ENCODE measurements around the gene MAPK14. TPM values are rescaled to one million over a fixed set of nuclear protein-coding genes. Genes with fewer than 3 reads are reported as not detected.
A peak's percentile ranks its signal among the peaks of the same experiment; 100 is the strongest.

Gene MAPK14
- total and polyA plus RNA-seq, 7 donors: 30.8 to 91.1 (median 61.9) TPM

DNA sequence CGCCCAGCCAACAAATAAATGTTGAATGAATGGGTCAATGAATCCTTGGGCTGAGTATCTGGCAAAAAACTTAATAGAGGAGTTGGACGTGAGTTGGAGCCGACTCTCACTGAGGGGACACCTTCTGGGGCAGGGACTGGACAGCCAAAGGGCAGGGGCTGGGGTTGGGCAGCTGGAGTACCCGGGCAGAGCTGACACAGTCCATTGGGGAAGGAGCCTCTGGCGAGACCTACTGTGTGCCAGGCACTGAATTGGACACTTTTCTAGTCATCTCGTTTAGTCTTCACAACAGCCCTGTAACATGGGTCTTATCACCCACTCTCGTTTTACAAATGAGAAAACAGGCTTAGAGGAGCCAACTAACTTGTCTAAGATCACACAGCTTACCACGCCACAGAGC lies 98.0 kb downstream of the MAPK14 start:
- Histone ChIP-seq H3K4me3 (no peak overlapping the region), H3K9me3 (no peaks in the 10 kb centered on the region), H3K36me3 (no peaks in the 10 kb centered on the region), H3K27me3 (peaks cover 9 to 38% (median 19%) of the 10 kb centered on the region in 3 donors), H3K27ac (no peak overlapping the region), H3K4me1 (peaks cover 0 to 20% (median 20%) of the 10 kb centered on the region in 4 donors)
- 78 to 83% methylated on average over 8 of the region's 8 CpGs for WGBS, 2 donors
- DNase-seq: no peak
- intact Hi-C loops (cut with DNase I): no loop called here
- TF ChIP-seq, protein P1, sequence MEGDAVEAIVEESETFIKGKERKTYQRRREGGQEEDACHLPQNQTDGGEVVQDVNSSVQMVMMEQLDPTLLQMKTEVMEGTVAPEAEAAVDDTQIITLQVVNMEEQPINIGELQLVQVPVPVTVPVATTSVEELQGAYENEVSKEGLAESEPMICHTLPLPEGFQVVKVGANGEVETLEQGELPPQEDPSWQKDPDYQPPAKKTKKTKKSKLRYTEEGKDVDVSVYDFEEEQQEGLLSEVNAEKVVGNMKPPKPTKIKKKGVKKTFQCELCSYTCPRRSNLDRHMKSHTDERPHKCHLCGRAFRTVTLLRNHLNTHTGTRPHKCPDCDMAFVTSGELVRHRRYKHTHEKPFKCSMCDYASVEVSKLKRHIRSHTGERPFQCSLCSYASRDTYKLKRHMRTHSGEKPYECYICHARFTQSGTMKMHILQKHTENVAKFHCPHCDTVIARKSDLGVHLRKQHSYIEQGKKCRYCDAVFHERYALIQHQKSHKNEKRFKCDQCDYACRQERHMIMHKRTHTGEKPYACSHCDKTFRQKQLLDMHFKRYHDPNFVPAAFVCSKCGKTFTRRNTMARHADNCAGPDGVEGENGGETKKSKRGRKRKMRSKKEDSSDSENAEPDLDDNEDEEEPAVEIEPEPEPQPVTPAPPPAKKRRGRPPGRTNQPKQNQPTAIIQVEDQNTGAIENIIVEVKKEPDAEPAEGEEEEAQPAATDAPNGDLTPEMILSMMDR (IDR thresholded peaks at IDR 0.05): no peak
- no peak for TF ChIP-seq EP300 (IDR thresholded peaks at IDR 0.05)
- no peak for TF ChIP-seq POLR2A (IDR thresholded peaks at IDR 0.05)
- TF ChIP-seq POLR2AphosphoS5 (IDR thresholded peaks at IDR 0.05): no peak

DNA sequence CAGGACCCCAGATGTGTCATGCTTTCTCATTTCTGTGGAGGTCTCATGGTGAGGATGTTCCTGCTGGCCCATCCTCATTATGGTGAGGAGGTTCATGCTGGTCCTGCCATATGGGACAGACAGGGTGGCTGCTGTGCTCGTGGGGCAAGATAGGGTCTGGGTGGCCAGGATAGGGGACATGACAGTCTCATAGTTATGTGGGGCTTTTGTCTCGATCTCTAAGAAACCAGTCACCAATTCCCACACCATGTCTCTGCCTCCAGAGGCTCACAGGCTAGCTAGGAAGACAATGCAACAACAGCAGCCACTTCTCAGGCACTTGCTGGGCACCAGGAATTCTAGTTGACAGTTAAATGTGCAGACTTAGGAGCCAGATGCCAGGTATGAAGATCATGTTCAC lies 98.5 kb downstream of the MAPK14 start:
- H3K36me3 ChIP-seq: no peaks in the 10 kb centered on the region
- no peaks in the 10 kb centered on the region for H3K9me3 ChIP-seq
- no peak overlapping the region for H3K27ac ChIP-seq
- TF ChIP-seq POLR2A (IDR thresholded peaks at IDR 0.05) (no peak), POLR2AphosphoS5 (IDR thresholded peaks at IDR 0.05) (no peak), EP300 (IDR thresholded peaks at IDR 0.05) (no peak)
- TF ChIP-seq, protein P1 (IDR thresholded peaks at IDR 0.05): no peak
- intact Hi-C loops (cut with DNase I): no loop called here
- no peak for DNase-seq
- WGBS, 2 donors: 89 to 97% methylated on average over 2 of the region's 2 CpGs
- H3K4me3 ChIP-seq: no peak overlapping the region
- peaks cover 0 to 22% (median 20%) of the 10 kb centered on the region in 4 donors for H3K4me1 ChIP-seq
- peaks cover 11 to 43% (median 24%) of the 10 kb centered on the region in 3 donors for H3K27me3 ChIP-seq

DNA sequence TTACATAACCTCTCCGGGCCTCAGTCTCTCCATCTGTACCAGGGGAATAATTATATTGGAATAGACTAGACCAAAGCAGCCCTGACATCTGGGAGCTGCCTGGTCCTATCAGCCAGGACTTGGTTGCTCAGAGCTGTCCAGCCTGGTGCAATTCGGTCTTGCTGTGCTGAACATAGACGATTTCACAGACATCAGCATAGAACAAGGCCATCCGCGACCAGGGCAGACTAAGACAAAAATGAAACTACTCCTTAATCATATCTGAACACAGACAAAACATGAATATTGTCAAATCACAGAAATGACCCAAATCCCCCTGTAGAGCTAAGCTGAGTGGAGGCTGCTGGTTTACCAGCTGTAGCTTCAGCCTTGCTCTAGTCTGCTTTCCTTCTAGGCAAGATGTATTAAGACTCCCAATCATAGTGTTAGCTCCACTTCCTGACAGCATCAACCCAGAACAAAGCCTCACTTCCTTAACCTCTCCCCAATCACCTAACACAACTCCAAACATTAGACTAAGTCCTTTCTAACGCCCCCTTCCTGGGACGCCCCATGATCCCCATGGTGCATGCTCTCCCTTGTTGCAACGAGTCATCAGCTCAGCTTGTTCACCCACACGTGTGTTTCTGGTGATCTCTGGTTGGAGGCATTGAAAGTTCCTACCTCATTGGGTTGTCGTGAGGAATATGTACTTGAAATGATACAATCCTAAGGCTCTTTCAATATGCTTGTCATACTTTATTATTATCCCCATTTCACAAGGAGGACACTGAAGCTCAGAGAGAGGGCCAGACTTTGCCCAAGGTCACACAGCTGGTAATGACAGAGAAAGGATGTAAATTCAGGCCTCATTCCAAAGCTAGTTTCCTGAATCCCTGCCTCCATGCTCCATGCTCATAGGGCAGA lies 99.2 kb downstream of the MAPK14 start:
- intact Hi-C loops (cut with DNase I): no loop called here
- WGBS, 2 donors: 83 to 87% methylated on average over 10 of the region's 10 CpGs
- Histone ChIP-seq H3K9me3 (no peaks in the 10 kb centered on the region), H3K4me3 (no peak overlapping the region), H3K27ac (no peak overlapping the region), H3K27me3 (peaks cover 11 to 48% (median 27%) of the 10 kb centered on the region in 3 donors), H3K4me1 (peaks cover 0 to 22% (median 18%) of the 10 kb centered on the region in 4 donors), H3K36me3 (no peaks in the 10 kb centered on the region)
- DNase-seq: no peak
- no peak for TF ChIP-seq EP300 (IDR thresholded peaks at IDR 0.05)
- TF ChIP-seq POLR2A (IDR thresholded peaks at IDR 0.05): no peak
- no peak for TF ChIP-seq POLR2AphosphoS5 (IDR thresholded peaks at IDR 0.05)

DNA sequence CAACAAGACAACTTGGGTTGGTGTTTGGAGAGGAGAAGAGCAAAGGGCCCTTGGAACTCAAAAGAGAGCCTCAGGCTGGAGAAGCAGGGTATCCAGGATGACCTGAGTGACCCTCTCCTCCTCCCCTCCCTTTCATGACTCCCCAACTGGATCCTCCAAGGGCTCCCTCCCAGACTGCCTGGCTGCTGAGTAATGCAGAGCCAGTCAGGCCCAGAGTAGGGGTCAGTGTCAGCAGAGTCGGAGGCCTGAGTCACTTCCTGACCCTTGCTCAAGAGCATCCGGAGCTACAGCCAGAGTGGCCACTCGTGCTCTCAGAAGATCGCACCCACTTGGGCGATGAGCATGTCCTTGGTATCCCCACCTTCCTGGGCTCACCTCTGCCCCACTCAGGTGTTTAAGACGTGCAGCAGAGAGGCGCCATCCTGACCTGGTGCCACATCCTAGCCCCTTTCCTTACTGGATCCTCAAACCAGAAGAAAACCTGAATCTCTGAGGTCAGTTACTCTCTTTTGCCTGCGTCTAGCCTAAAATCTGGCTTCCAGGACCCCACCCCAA lies 99.9 kb downstream of the MAPK14 start:
- Histone ChIP-seq H3K36me3 (no peaks in the 10 kb centered on the region), H3K4me3 (no peak overlapping the region), H3K27me3 (peaks cover 11 to 48% (median 27%) of the 10 kb centered on the region in 3 donors), H3K4me1 (peaks cover 0 to 22% (median 20%) of the 10 kb centered on the region in 4 donors), H3K27ac (no peak overlapping the region), H3K9me3 (no peaks in the 10 kb centered on the region)
- peak; percentile 77 for DNase-seq
- 86 to 88% methylated on average over 8 of the region's 8 CpGs for whole genome bisulfite sequencing, 2 donors
- intact Hi-C loops (cut with DNase I): no loop called here
- no peak for TF ChIP-seq EP300 (IDR thresholded peaks at IDR 0.05)
- TF ChIP-seq POLR2A (IDR thresholded peaks at IDR 0.05): no peak
- peak in 1 of 4 donors; percentile 27 for TF ChIP-seq POLR2AphosphoS5 (IDR thresholded peaks at IDR 0.05)

DNA sequence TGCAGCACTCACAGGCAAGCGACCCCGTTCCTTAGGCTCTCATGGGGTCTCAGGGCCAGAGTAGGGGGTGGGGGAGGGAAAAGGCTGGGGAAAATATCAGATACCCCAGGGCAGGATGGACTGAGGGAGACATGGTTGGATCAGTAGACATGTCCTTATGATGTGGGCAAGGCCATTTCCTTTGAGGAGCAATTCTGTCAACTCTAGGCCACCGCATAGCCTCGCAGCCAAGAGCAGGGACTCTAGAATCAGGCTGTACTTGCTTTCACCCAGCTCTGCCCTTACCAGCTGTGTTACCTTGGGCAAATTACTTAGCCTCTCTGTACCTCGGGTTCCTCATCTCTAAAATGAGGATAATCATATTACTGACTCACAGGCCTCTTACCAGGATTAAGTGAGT lies 100.5 kb downstream of the MAPK14 start:
- DNase-seq: no peak
- peaks cover 0 to 22% (median 20%) of the 10 kb centered on the region in 4 donors for H3K4me1 ChIP-seq
- no peak overlapping the region for H3K4me3 ChIP-seq
- 84 to 91% methylated on average over 5 of the region's 5 CpGs for whole genome bisulfite sequencing, 2 donors
- no peaks in the 10 kb centered on the region for H3K36me3 ChIP-seq
- TF ChIP-seq, protein P1 (IDR thresholded peaks at IDR 0.05): no peak
- no peak for TF ChIP-seq POLR2AphosphoS5 (IDR thresholded peaks at IDR 0.05)
- no peak for TF ChIP-seq POLR2A (IDR thresholded peaks at IDR 0.05)
- TF ChIP-seq EP300 (IDR thresholded peaks at IDR 0.05): no peak
- H3K27ac ChIP-seq: no peak overlapping the region
- H3K9me3 ChIP-seq: no peaks in the 10 kb centered on the region
- intact Hi-C loops (cut with DNase I): no loop called here
- H3K27me3 ChIP-seq: peaks cover 11 to 48% (median 27%) of the 10 kb centered on the region in 3 donors
